HG02884 (cell line): ENCODE results near the gene LYST.
A peak's percentile ranks its signal among the peaks of the same experiment; 100 is the strongest.
"Not testable (repeated sequence)": the region's sequence is repeated elsewhere in the genome, so short reads cannot be mapped to it uniquely, and the experiment has no call there.

Experiments
- ATAC-seq: cut with Tn5 transposase; IDR thresholded peaks from one replicate; pipeline ENCODE4 v1.9.1; 2021; ENCODE audit warnings: mild to moderate bottlenecking, moderate library complexity; ENCODE audit not compliant: unreplicated experiment

LYST gene

GRCh38 chr1:235642943-235643371 lies 223.7 kb downstream of the LYST start:
- no peak for ATAC-seq

- peak; percentile 72 for ATAC-seq
Observed at GRCh38 chr1:235642011-235642942, 224.4 kb downstream of the LYST start.

GRCh38 chr1:235640580-235640979 lies 226.1 kb downstream of the LYST start:
- no peak for ATAC-seq

- no peak for ATAC-seq
Observed at GRCh38 chr1:235639226-235640205, 227.2 kb downstream of the LYST start.

GRCh38 chr1:235638612-235639011 lies 228.1 kb downstream of the LYST start:
- not testable (repeated sequence) for ATAC-seq

GRCh38 chr1:235637756-235638534 lies 228.8 kb downstream of the LYST start:
- no peak for ATAC-seq

GRCh38 chr1:235635938-235636662 lies 230.6 kb downstream of the LYST start:
- no peak for ATAC-seq

- ATAC-seq, result peak; percentile 62
Observed at GRCh38 chr1:235632506-235633401, 234.0 kb downstream of the LYST start.

- ATAC-seq, result no peak
Observed at GRCh38 chr1:235631816-235632215, 234.9 kb downstream of the LYST start.

GRCh38 chr1:235628316-235629005 lies 238.2 kb downstream of the LYST start:
- no peak for ATAC-seq

- ATAC-seq, result no peak
Observed at GRCh38 chr1:235625831-235626230, 240.9 kb downstream of the LYST start.

GRCh38 chr1:235625340-235625739 lies 241.4 kb downstream of the LYST start:
- ATAC-seq, result no peak

- ATAC-seq, result no peak
Observed at GRCh38 chr1:235624721-235625333, 241.9 kb downstream of the LYST start.

- ATAC-seq, result no peak
Observed at GRCh38 chr1:235622936-235623779, 243.5 kb downstream of the LYST start.

- not testable (repeated sequence) for ATAC-seq
Observed at GRCh38 chr1:235619149-235619548, 247.6 kb downstream of the LYST start.

- no peak for ATAC-seq
Observed at GRCh38 chr1:235617808-235618207, 248.9 kb downstream of the LYST start.

GRCh38 chr1:235617140-235617539 lies 249.6 kb downstream of the LYST start:
- ATAC-seq, result no peak
